NCI-H774 (cell line): ENCODE measurements around the gene OPN3.
A peak's percentile ranks its signal among the peaks of the same experiment; 100 is the strongest.

Experiments used
- DNase-seq: peaks from one replicate; lab custom pipeline; 2025; lab: John Stamatoyannopoulos, UW

Gene OPN3

GRCh38 chr1:241589521-241589920 is 50.6 kb downstream of the OPN3 start:
- DNase-seq = no peak

GRCh38 chr1:241586905-241587512 is 53.2 kb downstream of the OPN3 start:
- no peak for DNase-seq

GRCh38 chr1:241582921-241583321 is 57.2 kb downstream of the OPN3 start:
- no peak for DNase-seq

- peak; percentile 17 for DNase-seq
These were observed 60.7 kb downstream of the OPN3 start for GRCh38 chr1:241579434-241579833.

GRCh38 chr1:241574154-241574553 is 66.0 kb downstream of the OPN3 start:
- DNase-seq = no peak

- no peak for DNase-seq
These were observed 70.3 kb downstream of the OPN3 start for GRCh38 chr1:241569848-241570247.

- DNase-seq = no peak
These were observed 79.4 kb downstream of the OPN3 start for GRCh38 chr1:241560849-241561187.

GRCh38 chr1:241560146-241560848 is 79.9 kb downstream of the OPN3 start:
- DNase-seq = no peak

- no peak for DNase-seq
These were observed 82.5 kb downstream of the OPN3 start for GRCh38 chr1:241557551-241558193.

- DNase-seq = no peak
These were observed 83.1 kb downstream of the OPN3 start for GRCh38 chr1:241557031-241557430.

- DNase-seq = no peak
These were observed 84.6 kb downstream of the OPN3 start for GRCh38 chr1:241555526-241555925.

GRCh38 chr1:241553886-241554592 is 86.1 kb downstream of the OPN3 start:
- no peak for DNase-seq

GRCh38 chr1:241551759-241552638 is 88.2 kb downstream of the OPN3 start:
- no peak for DNase-seq

GRCh38 chr1:241550318-241550717 is 89.9 kb downstream of the OPN3 start:
- no peak for DNase-seq

GRCh38 chr1:241548008-241548407 is 92.2 kb downstream of the OPN3 start:
- no peak for DNase-seq
